ENCODE data around the gene USP2.

- TF ChIP-seq POLR2AphosphoS5 (IDR thresholded peaks at IDR 0.05; ENCODE audit: low read depth) (no peak), CTCF (IDR thresholded peaks at IDR 0.05; ENCODE audit: insufficient read depth, low read length) (no peak), GABPA (IDR thresholded peaks at IDR 0.05; ENCODE audit: low read depth) (no peak), REST (IDR thresholded peaks at IDR 0.05; ENCODE audit: insufficient replicate concordance, low read depth) (no peak)
These were observed 1.2 kb downstream of the USP2 start for GRCh38 chr11:119380160-119380826.

All from HL-60 (cell line).